ENCODE measurements around the gene PNMT. TPM values are rescaled to one million over a fixed set of nuclear protein-coding genes. Genes with fewer than 3 reads are reported as not detected.
A peak's percentile ranks its signal among the peaks of the same experiment; 100 is the strongest.

Gene PNMT
- total and polyA plus RNA-seq, 2 of the 8 experiments (the other 6 are each of a cell fraction or from before 2014, with no cell fraction given) = 5.6 to 10.9 TPM

DNA sequence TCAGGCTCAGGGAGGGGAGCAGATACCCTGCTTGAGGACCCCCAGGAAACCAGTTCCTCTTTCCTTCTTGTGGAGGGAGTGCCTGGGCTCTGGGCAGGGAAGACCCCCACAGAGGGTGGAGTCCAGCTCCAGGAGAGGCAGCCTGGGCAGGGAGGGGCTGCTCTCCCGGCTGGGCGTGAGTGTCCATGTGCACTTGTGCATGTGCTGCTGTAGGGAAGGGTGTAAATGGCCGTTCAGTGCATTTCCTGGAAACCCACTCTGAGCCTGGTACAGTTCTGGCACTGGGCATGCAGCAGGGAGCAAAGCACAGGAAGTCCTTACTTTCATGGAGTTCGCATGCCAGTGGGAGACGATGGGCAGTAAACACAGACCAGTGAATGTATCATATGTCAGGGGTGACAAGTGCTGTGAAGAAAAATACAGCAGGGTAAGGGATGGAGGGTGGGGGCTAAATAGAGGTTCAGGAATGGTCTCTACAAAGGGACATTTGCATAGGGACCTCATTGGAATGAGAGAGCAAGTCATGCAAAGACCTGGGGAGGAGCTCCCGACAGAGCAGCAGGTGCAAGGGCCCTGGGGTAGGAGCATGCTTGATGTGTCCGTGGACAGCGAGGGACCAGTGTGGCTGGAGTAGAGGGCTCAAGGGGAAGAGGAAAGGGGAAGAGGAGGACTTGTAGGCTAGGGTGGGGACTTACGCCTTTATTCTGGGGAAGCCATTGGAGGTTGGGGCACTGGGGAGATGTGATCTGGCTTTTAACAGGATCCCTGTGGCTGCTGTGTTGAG is 25.8 kb upstream of the PNMT start:
- Histone ChIP-seq H2BK12ac (ENCODE audit: low read depth, low read length) (no peak overlapping the region), H3K79me2 (ENCODE audit: control insufficient read depth in 1 of 2, insufficient read depth in 2 of 2, low read length in 2 of 2) (peaks cover 8 to 77% of the 10 kb centered on the region in 2 experiments)

More for the DNA sequence above, 25.8 kb upstream of the PNMT start:
- Histone ChIP-seq H2AFZ (ENCODE audit: low read length) (no peak overlapping the region), H3K27ac (ENCODE audit: low read depth, low read length) (no peak overlapping the region), H3K4me1 (replicated peaks in 1 of 4; ENCODE audit: control insufficient read depth in 3 of 4, insufficient read depth in 4 of 4, low read length in 3 of 4) (peaks cover 7 to 21% (median 15%) of the 10 kb centered on the region in 4 experiments), H4K91ac (replicated peaks; ENCODE audit: insufficient read length, low read length) (no peak overlapping the region), H2BK15ac (ENCODE audit: low read length) (peak overlapping the region; percentile 84; the same call in 1 of the 2 replicates), H3K36me3 (ENCODE audit: control insufficient read depth in 2 of 4, insufficient read depth in 4 of 4, low read length in 3 of 4) (no peaks in the 10 kb centered on the region), H3K79me1 (ENCODE audit: low read depth, low read length) (peaks cover 43% of the 10 kb centered on the region), H4K8ac (ENCODE audit: extremely low read depth, insufficient read depth, low read length) (no peak overlapping the region; the same call in 1 of the 2 replicates), H3K4ac (replicated peaks; ENCODE audit: insufficient read length, low read depth, low read length) (no peak overlapping the region), H3K4me3 (ENCODE audit: extremely low read depth in 1 of 4, insufficient read depth in 2 of 4, low read depth in 3 of 4, low read length in 4 of 4) (no peak overlapping the region; a peak in 1 of 8 replicates), H2BK5ac (ENCODE audit: low read depth, low read length) (no peak overlapping the region), H3K56ac (replicated peaks; ENCODE audit: insufficient read length, low read depth, low read length) (no peak overlapping the region), H3K14ac (ENCODE audit: insufficient read length) (no peak overlapping the region), H4K20me1 (replicated peaks in 1 of 2; ENCODE audit: control insufficient read depth in 1 of 2, insufficient read depth in 2 of 2, low read length in 2 of 2) (peaks cover 3 to 29% of the 10 kb centered on the region in 2 experiments), H3K4me2 (ENCODE audit: insufficient read depth in 1 of 2, low read depth in 2 of 2, low read length in 2 of 2) (no peak overlapping the region), H3K9ac (replicated peaks in 1 of 4; ENCODE audit: extremely low read depth in 1 of 4, low read depth in 3 of 4, low read length in 3 of 4) (no peak overlapping the region; a peak in 1 of 7 replicates), H3K23me2 (ENCODE audit: low read depth, low read length) (peaks cover 4% of the 10 kb centered on the region), H3K27me3 (replicated peaks in 1 of 4; ENCODE audit: control insufficient read depth in 3 of 4, extremely low read depth in 1 of 4, insufficient read depth in 3 of 4, low read length in 3 of 4) (0 out of 7 replicates have a peak, but pooled peaks cover 0 to 3% (median 0%) of the 10 kb centered on the region in 4 experiments), H3K9me3 (ENCODE audit: insufficient read depth in 2 of 2, low read depth in 1 of 2, low read length in 1 of 2) (no peaks in the 10 kb centered on the region), H3K23ac (ENCODE audit: insufficient read length) (no peak overlapping the region), H3K18ac (ENCODE audit: extremely low read depth, low read length) (no peak overlapping the region), H2AK5ac (ENCODE audit: low read depth, low read length) (0 out of 2 replicates have a peak overlapping the region, but pooled peaks have one; percentile 75), H2BK120ac (replicated peaks; ENCODE audit: low read depth, low read length) (no peak overlapping the region), H2BK20ac (ENCODE audit: low read length) (0 out of 2 replicates have a peak overlapping the region, but pooled peaks have one; percentile 25), H4K5ac (ENCODE audit: insufficient read length, low read depth, low read length) (no peak overlapping the region)
- ChIA-PET CTCF (ENCODE audit: partially characterized antibody) (interaction anchor here (9.0 to 49.2 kb wide), 3 partner anchors 10 to 43 kb away, joined by 133 to 1885 read pairs (median 1096); partner anchors contain the start of genes ERBB2, PGAP3, PNMT and PPP1R1B), POLR2A (ENCODE audit: partially characterized antibody) (interaction anchor here (0.6 to 7.7 kb wide), 4 partner anchors 8 to 26 kb away, joined by 3 to 39 read pairs (median 16); no protein-coding TSS in a partner anchor)
- 88% methylated on average over 9 of the region's 9 CpGs; no CpG with 5 or more reads in 1 of the 2 experiments for WGBS, 2 experiments (ENCODE audit: extremely low coverage in 1 of 2, insufficient coverage in 1 of 2, insufficient read length in 1 of 2, insufficient replicate concordance in 2 of 2, low coverage in 1 of 2, low lambda C conversion rate in 2 of 2, missing lambda C conversion rate in 1 of 2)
- TF ChIP-seq CHD2 (IDR thresholded peaks at IDR 0.05; ENCODE audit: low read length) (no peak), YY1 (IDR thresholded peaks at IDR 0.05; ENCODE audit: low read depth, low read length) (no peak), BACH1 (IDR thresholded peaks at IDR 0.05; ENCODE audit: low read length) (no peak), SAP30 (IDR thresholded peaks at IDR 0.05; ENCODE audit: insufficient read depth, insufficient replicate concordance, low read length) (no peak), SIRT6 (IDR thresholded peaks at IDR 0.05; ENCODE audit: low read length) (no peak), POU5F1 (IDR thresholded peaks at IDR 0.05; ENCODE audit: low read depth, low read length) (no peak), HDAC2 (IDR thresholded peaks at IDR 0.05; ENCODE audit: borderline replicate concordance in 1 of 2, low read depth in 2 of 2, low read length in 2 of 2) (peak in 1 of 2 experiments; percentile 81; a peak in 1 of 4 replicates), KDM1A (IDR thresholded peaks at IDR 0.05; ENCODE audit: borderline replicate concordance, low read length) (peak; percentile 96), BRCA1 (IDR thresholded peaks at IDR 0.05; ENCODE audit: low read depth, low read length) (no peak)
- FAIRE-seq (no peak), DNase-seq (ENCODE audit: low read depth in 1 of 2, low spot score in 2 of 2) (no peak)
